Fibroblast of lung (primary cell): ENCODE results near the gene FLYWCH2.

Experiments
- EZH2 ChIP-seq: IDR thresholded peaks from 2 replicates; pipeline ENCODE4 v1.5.1; 2012; ENCODE audit warnings: low read length, control low read depth, mild to moderate bottlenecking; ENCODE audit errors: missing control alignments
- TF ChIP-seq, protein P1 (sequence below), 2 donors: IDR thresholded peaks in 1 of 2; conservative IDR thresholded peaks in 1 of 2; 1 replicate in 1 of 2; 2 replicates in 1 of 2; pipeline ENCODE4 v1.5.1; 2011 to 2012; ENCODE audit warnings: low read length in 2 of 2, control low read depth in 1 of 2, inconsistent platforms in 1 of 2, low read depth in 1 of 2, mild to moderate bottlenecking in 1 of 2

GRCh38 chr16:2838928-2839327, 44.1 kb upstream of the FLYWCH2 start:
- TF ChIP-seq, protein P1, sequence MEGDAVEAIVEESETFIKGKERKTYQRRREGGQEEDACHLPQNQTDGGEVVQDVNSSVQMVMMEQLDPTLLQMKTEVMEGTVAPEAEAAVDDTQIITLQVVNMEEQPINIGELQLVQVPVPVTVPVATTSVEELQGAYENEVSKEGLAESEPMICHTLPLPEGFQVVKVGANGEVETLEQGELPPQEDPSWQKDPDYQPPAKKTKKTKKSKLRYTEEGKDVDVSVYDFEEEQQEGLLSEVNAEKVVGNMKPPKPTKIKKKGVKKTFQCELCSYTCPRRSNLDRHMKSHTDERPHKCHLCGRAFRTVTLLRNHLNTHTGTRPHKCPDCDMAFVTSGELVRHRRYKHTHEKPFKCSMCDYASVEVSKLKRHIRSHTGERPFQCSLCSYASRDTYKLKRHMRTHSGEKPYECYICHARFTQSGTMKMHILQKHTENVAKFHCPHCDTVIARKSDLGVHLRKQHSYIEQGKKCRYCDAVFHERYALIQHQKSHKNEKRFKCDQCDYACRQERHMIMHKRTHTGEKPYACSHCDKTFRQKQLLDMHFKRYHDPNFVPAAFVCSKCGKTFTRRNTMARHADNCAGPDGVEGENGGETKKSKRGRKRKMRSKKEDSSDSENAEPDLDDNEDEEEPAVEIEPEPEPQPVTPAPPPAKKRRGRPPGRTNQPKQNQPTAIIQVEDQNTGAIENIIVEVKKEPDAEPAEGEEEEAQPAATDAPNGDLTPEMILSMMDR (conservative IDR thresholded peaks at IDR 0.05 in 1 of 2, IDR thresholded peaks at IDR 0.05 in 1 of 2; ENCODE audit: low read depth in 1 of 2, low read length in 2 of 2): peak; percentile 88 to 89
- TF ChIP-seq EZH2: no peak
